Liver (tissue), 3 donors: ENCODE measurements around the gene HARS2.

Source experiments
- ATF3 ChIP-seq: IDR thresholded peaks from 2 replicates; pipeline ENCODE4 v1.6.1; 2016; ENCODE audit warnings: antibody characterized with exemption
- CTCF ChIP-seq: fragments of 150-350 bp; IDR thresholded peaks from 2 replicates; pipeline ENCODE4 v1.5.1; 2017; ENCODE audit warnings: improper control_type of control experiment, low read depth, low read length; ENCODE audit not compliant: missing input control
- EGR1 ChIP-seq, 2 donors: IDR thresholded peaks; 2 replicates each; pipeline ENCODE4 v1.6.1; 2016 to 2018; ENCODE audit warnings: antibody characterized with exemption in 2 of 2, low read depth in 2 of 2
- GABPA ChIP-seq, 2 donors: IDR thresholded peaks in 1 of 2; conservative IDR thresholded peaks in 1 of 2; 2 replicates each; pipeline ENCODE4 v1.6.1; 2016; ENCODE audit warnings: antibody characterized with exemption in 2 of 2, mild to moderate bottlenecking in 1 of 2, moderate library complexity in 1 of 2
- HNF4G ChIP-seq: IDR thresholded peaks from 2 replicates; pipeline ENCODE4 v1.6.1; 2016; ENCODE audit warnings: antibody characterized with exemption
- JUND ChIP-seq, 2 donors: IDR thresholded peaks; 2 replicates each; pipeline ENCODE4 v1.6.1; 2016; ENCODE audit warnings: antibody characterized with exemption in 2 of 2
- MAX ChIP-seq: IDR thresholded peaks from 2 replicates; pipeline ENCODE4 v1.6.1; 2016; ENCODE audit warnings: antibody characterized with exemption
- RAD21 ChIP-seq, 2 donors: IDR thresholded peaks; 2 replicates each; pipeline ENCODE4 v1.6.1; 2016; ENCODE audit warnings: antibody characterized with exemption in 2 of 2, mild to moderate bottlenecking in 2 of 2
- REST ChIP-seq: IDR thresholded peaks from 2 replicates; pipeline ENCODE4 v1.6.1; 2016; ENCODE audit warnings: antibody characterized with exemption, mild to moderate bottlenecking
- RXRA ChIP-seq, 2 donors: IDR thresholded peaks; 2 replicates each; pipeline ENCODE4 v1.6.1; 2017 to 2018; ENCODE audit warnings: antibody characterized with exemption in 2 of 2, mild to moderate bottlenecking in 1 of 2
- SP1 ChIP-seq: IDR thresholded peaks from 2 replicates; pipeline ENCODE4 v1.6.1; 2018; ENCODE audit warnings: antibody characterized with exemption, mild to moderate bottlenecking
- TAF1 ChIP-seq: conservative IDR thresholded peaks from 2 replicates; pipeline ENCODE4 v1.6.1; 2016; ENCODE audit warnings: antibody characterized with exemption, mild to moderate bottlenecking
- YY1 ChIP-seq: IDR thresholded peaks from 2 replicates; pipeline ENCODE4 v1.6.1; 2016; ENCODE audit warnings: antibody characterized with exemption, mild to moderate bottlenecking
- donor health status: healthy.
- donor health status: healthy.

- TF ChIP-seq CTCF: no peak
- no peak for TF ChIP-seq MAX
- TF ChIP-seq REST: no peak
- no peak for TF ChIP-seq JUND (IDR thresholded peaks at IDR 0.05)
- TF ChIP-seq EGR1 (IDR thresholded peaks at IDR 0.05; ENCODE audit: low read depth in 2 of 2): no peak
- TF ChIP-seq RAD21 (IDR thresholded peaks at IDR 0.05): no peak
- no peak for TF ChIP-seq SP1
- no peak for TF ChIP-seq GABPA (IDR thresholded peaks at IDR 0.05 in 1 of 2, conservative IDR thresholded peaks at IDR 0.05 in 1 of 2)
- TF ChIP-seq HNF4G: no peak
- TF ChIP-seq ATF3: no peak
- TF ChIP-seq YY1: no peak
- no peak for TF ChIP-seq TAF1
- TF ChIP-seq RXRA (IDR thresholded peaks at IDR 0.05): no peak
Measured at GRCh38 chr5:140694276-140694675, 3.0 kb downstream of the HARS2 start.
